ENCODE results near the gene HECTD4. TPM values are rescaled to one million over a fixed set of nuclear protein-coding genes. Genes with fewer than 3 reads are reported as not detected.

The HECTD4 gene
- total and polyA plus RNA-seq, 12 donors: 3.0 to 33.7 (median 23.9) TPM

GRCh38 chr12:112125250-112125999, 256.8 kb downstream of the HECTD4 start, which contains the start of gene TRAFD1:
TSS of gene TRAFD1 (plus strand) at chr12:112125560. CDS start at chr12:112130523, 4,963 bp downstream.
- intact Hi-C loops (cut with DNase I): no loop called here

GRCh38 chr12:112124918-112125249, 257.3 kb downstream of the HECTD4 start:
- Histone ChIP-seq H3K4me3 (peak overlapping the region in 7 of 10 donors; percentile 72 to 98 (median 90)), H3K4me1 (peaks cover 4 to 70% (median 59%) of the 10 kb centered on the region in 9 donors)

More at GRCh38 chr12:112125250-112125999, 256.8 kb downstream of the HECTD4 start, which contains the start of gene TRAFD1:
- no peak for TF ChIP-seq CTCF (IDR thresholded peaks at IDR 0.05)
- Histone ChIP-seq H3K4me1 (peaks cover 4 to 76% (median 64%) of the 10 kb centered on the region in 9 donors), H3K9me3 (no peaks in the 10 kb centered on the region), H3K27ac (peak within 1 kb of the TSS; percentile 84 to 96 (median 92)), H3K4me3 (peak within 1 kb of the TSS; percentile 61 to 98 (median 86)), H3K27me3 (no peaks in the 10 kb centered on the region), H3K36me3 (no peaks in the 10 kb centered on the region)
- ATAC-seq: peak; percentile 97 to 99 (median 98)
- 0% methylated on average over 63 of the region's 63 CpGs for WGBS, 2 donors
- DNase-seq: peak; percentile 98 to 99

GRCh38 chr12:112122823-112123690, 259.2 kb downstream of the HECTD4 start:
- Histone ChIP-seq H3K4me3 (no peak overlapping the region), H3K4me1 (peaks cover 4 to 54% (median 41%) of the 10 kb centered on the region in 9 donors), H3K9me3 (no peaks in the 10 kb centered on the region), H3K27ac (peak overlapping the region; percentile 60 to 96 (median 87)), H3K27me3 (no peaks in the 10 kb centered on the region), H3K36me3 (no peaks in the 10 kb centered on the region)
- ATAC-seq (no peak), DNase-seq (no peak)
- intact Hi-C loops (cut with DNase I): no loop called here
- WGBS, 2 donors: 55 to 60% methylated on average over 12 of the region's 12 CpGs
- no peak for TF ChIP-seq CTCF (IDR thresholded peaks at IDR 0.05)

More at GRCh38 chr12:112124918-112125249, 257.3 kb downstream of the HECTD4 start:
- TF ChIP-seq CTCF (IDR thresholded peaks at IDR 0.05): no peak
- intact Hi-C loops (cut with DNase I): no loop called here
- 0 to 8% methylated on average over 1 of the region's 1 CpG for WGBS, 2 donors
- no peaks in the 10 kb centered on the region for H3K36me3 ChIP-seq
- DNase-seq (no peak), ATAC-seq (no peak)
- no peaks in the 10 kb centered on the region for H3K27me3 ChIP-seq
- no peaks in the 10 kb centered on the region for H3K9me3 ChIP-seq
- H3K27ac ChIP-seq: peak overlapping the region in 7 of 10 donors; percentile 30 to 96 (median 67)

Data from heart right ventricle (tissue), 16 donors.